Gastrocnemius medialis (tissue), 4 donors: ENCODE data around the gene TBC1D22B. TPM values are rescaled to one million over a fixed set of nuclear protein-coding genes. Genes with fewer than 3 reads are reported as not detected.

Experiments used
- ATAC-seq, 2 donors: fragments of 150-250 bp; one replicate each; pipeline ENCODE4 v1.9.1; 2016
- DNase-seq, 2 donors: peaks; one replicate each; pipeline ENCODE4 v3.0.0-alpha.2; 2019
- H3K27ac ChIP-seq, 4 donors: fragments of 200-600 bp; sonication (generic); 1 replicate in 1 of 4; 2 replicates in 3 of 4; pipeline ENCODE4 v1.5.1; 2016 to 2018; ENCODE audit warnings: mild to moderate bottlenecking in 2 of 4, moderate library complexity in 1 of 4
- H3K27me3 ChIP-seq, 3 donors: fragments of 200-600 bp; sonication (generic) in 2 of 3; 1 replicate in 1 of 3; 2 replicates in 2 of 3; pipeline versions ENCODE4 v1.5.1 to v1.6.0; 2016 to 2019; ENCODE audit warnings: mild to moderate bottlenecking in 1 of 3, moderate library complexity in 1 of 3
- H3K36me3 ChIP-seq, 2 donors: fragments of 200-600 bp; sonication (generic) in 1 of 2; one replicate each; pipeline ENCODE4 v1.5.1; 2017 to 2018
- H3K4me1 ChIP-seq, 2 donors: fragments of 200-600 bp; sonication (generic) in 1 of 2; one replicate each; pipeline ENCODE4 v1.5.1; 2016 to 2017; ENCODE audit warnings: mild to moderate bottlenecking in 2 of 2
- H3K4me3 ChIP-seq, 4 donors: fragments of 200-600 bp; sonication (generic) in 3 of 4; 1 replicate in 1 of 4; 2 replicates in 3 of 4; pipeline ENCODE4 v1.5.1; 2016 to 2019; ENCODE audit warnings: mild to moderate bottlenecking in 2 of 4
- H3K9me3 ChIP-seq, 3 donors: fragments of 200-600 bp; sonication (generic) in 2 of 3; 1 replicate in 1 of 3; 2 replicates in 2 of 3; pipeline ENCODE4 v1.5.1; 2016 to 2019
- POLR2A ChIP-seq, 2 donors: fragments of 450-650 bp; IDR thresholded peaks; one replicate each; pipeline ENCODE4 v1.6.1; 2017; ENCODE audit warnings: antibody characterized with exemption in 2 of 2, mild to moderate bottlenecking in 2 of 2, moderate library complexity in 2 of 2
- in situ Hi-C, 4 donors: fragments of 200-750 bp; cut with MboI; loops; one replicate each; pipeline versions ENCODE4 v1.15.0 to v1.8.0; 2017; ENCODE audit warnings: low sequenced_read_pairs in 4 of 4
- intact Hi-C: fragments of 100-400 bp; cut with DNase I; formaldehyde crosslinking; loops from one replicate; pipeline ENCODE4 v1.15.1; 2023; ENCODE audit warnings: low total_unique reads
- total RNA-seq, 4 donors: library from RNA; depleted of rRNA; stranded (reverse); fragments of >200 nt; gene quantifications; one replicate each; pipeline versions ENCODE4 v1.1.0 to v1.2.3, GENCODE V29; 2016
- TF ChIP-seq, protein P1 (sequence below), 5 experiments: fragments of 450-650 bp in 3 of 5; fragments of 200-600 bp in 2 of 5; sonication (generic) in 2 of 5; IDR thresholded peaks in 4 of 5; conservative IDR thresholded peaks in 1 of 5; 1 replicate in 4 of 5; 2 replicates in 1 of 5; pipeline ENCODE4 v1.5.1; 2016 to 2019; ENCODE audit warnings: antibody characterized with exemption in 5 of 5, mild to moderate bottlenecking in 3 of 5, moderate library complexity in 3 of 5

The TBC1D22B gene
- total RNA-seq, 4 donors from 2014 or later: 6.3 to 12.3 (median 7.7) TPM

- Histone ChIP-seq H3K9me3 (no peaks in the 10 kb centered on the region), H3K27me3 (no peaks in the 10 kb centered on the region), H3K27ac (peak overlapping the region; percentile 87 to 94 (median 92)), H3K36me3 (no peaks in the 10 kb centered on the region), H3K4me1 (peaks cover 20 to 32% of the 10 kb centered on the region in 2 donors), H3K4me3 (peak overlapping the region; percentile 81 to 98 (median 86))
- TF ChIP-seq, protein P1, sequence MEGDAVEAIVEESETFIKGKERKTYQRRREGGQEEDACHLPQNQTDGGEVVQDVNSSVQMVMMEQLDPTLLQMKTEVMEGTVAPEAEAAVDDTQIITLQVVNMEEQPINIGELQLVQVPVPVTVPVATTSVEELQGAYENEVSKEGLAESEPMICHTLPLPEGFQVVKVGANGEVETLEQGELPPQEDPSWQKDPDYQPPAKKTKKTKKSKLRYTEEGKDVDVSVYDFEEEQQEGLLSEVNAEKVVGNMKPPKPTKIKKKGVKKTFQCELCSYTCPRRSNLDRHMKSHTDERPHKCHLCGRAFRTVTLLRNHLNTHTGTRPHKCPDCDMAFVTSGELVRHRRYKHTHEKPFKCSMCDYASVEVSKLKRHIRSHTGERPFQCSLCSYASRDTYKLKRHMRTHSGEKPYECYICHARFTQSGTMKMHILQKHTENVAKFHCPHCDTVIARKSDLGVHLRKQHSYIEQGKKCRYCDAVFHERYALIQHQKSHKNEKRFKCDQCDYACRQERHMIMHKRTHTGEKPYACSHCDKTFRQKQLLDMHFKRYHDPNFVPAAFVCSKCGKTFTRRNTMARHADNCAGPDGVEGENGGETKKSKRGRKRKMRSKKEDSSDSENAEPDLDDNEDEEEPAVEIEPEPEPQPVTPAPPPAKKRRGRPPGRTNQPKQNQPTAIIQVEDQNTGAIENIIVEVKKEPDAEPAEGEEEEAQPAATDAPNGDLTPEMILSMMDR (IDR thresholded peaks at IDR 0.05 in 4 of 5, conservative IDR thresholded peaks at IDR 0.05 in 1 of 5): no peak
- no peak for TF ChIP-seq POLR2A (IDR thresholded peaks at IDR 0.05)
- DNase-seq: no peak
- ATAC-seq: peak; percentile 21 to 43
- in situ Hi-C loops: no loop called here
- intact Hi-C loops: no loop called here
Measured at GRCh38 chr6:37256692-37257319, 766 bp upstream of the TBC1D22B start.

GRCh38 chr6:37257320-37257633, 295 bp upstream of the TBC1D22B start:
- in situ Hi-C loops: no loop called here
- peaks cover 23 to 35% of the 10 kb centered on the region in 2 donors for H3K4me1 ChIP-seq
- H3K4me3 ChIP-seq: peak overlapping the region; percentile 81 to 98 (median 86)
- no peaks in the 10 kb centered on the region for H3K27me3 ChIP-seq
- H3K27ac ChIP-seq: peak overlapping the region; percentile 87 to 94 (median 92)
- TF ChIP-seq POLR2A (IDR thresholded peaks at IDR 0.05): no peak
- TF ChIP-seq, protein P1 (IDR thresholded peaks at IDR 0.05 in 4 of 5, conservative IDR thresholded peaks at IDR 0.05 in 1 of 5): no peak
- H3K9me3 ChIP-seq: no peaks in the 10 kb centered on the region
- intact Hi-C loops: no loop called here
- H3K36me3 ChIP-seq: no peaks in the 10 kb centered on the region
- ATAC-seq: no peak
- no peak for DNase-seq

DNA sequence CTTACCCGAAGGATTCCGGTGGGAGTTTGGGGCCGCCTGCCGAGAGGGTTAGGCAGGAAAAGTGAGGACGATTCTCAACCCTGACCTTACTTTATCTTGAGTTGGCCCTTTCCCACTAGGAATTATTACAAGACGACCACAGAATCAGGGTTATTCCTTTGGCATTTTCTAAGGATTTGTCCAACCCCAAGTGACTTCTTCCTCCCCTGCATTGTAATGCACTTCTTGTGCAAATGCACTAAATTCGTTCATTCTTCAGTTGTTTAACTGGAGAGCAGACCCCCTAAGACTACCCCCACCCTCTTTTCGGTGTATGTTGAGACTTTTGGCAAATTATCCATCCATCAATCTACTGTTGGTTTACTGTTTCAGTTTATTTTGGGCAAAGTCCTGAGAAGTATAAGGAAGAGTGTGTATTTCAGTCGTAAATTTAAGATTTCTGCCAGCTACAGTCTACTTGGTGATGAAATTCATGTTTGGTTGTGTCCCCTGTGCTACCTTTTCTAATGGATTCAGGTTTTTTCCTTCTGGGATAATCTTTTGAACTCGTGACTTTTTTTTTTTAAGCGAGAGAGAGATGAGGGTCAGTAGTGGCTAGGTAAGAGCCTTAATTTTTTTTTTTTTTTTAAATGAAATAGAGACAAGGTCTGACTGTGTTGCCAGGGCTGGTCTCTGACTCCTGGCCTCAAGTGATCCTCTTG, 983 bp downstream of the TBC1D22B start:
- peak overlapping the region; percentile 87 to 94 (median 92) for H3K27ac ChIP-seq
- H3K4me3 ChIP-seq: peak overlapping the region; percentile 81 to 98 (median 86)
- H3K4me1 ChIP-seq: peaks cover 36 to 46% of the 10 kb centered on the region in 2 donors
- intact Hi-C loops (no loop called here), in situ Hi-C loops (no loop called here)
- ATAC-seq (peak; percentile 4 to 7), DNase-seq (no peak)
- no peaks in the 10 kb centered on the region for H3K27me3 ChIP-seq
- H3K9me3 ChIP-seq: no peaks in the 10 kb centered on the region
- TF ChIP-seq, protein P1 (IDR thresholded peaks at IDR 0.05 in 4 of 5, conservative IDR thresholded peaks at IDR 0.05 in 1 of 5): no peak
- TF ChIP-seq POLR2A (IDR thresholded peaks at IDR 0.05): no peak
- H3K36me3 ChIP-seq: no peaks in the 10 kb centered on the region

GRCh38 chr6:37259191-37259590, 1.6 kb downstream of the TBC1D22B start:
- ATAC-seq: no peak
- intact Hi-C loops (no loop called here), in situ Hi-C loops (no loop called here)
- H3K27ac ChIP-seq: peak overlapping the region in 3 of 4 donors; percentile 89 to 94 (median 94)
- TF ChIP-seq POLR2A (IDR thresholded peaks at IDR 0.05): no peak
- TF ChIP-seq, protein P1 (IDR thresholded peaks at IDR 0.05 in 4 of 5, conservative IDR thresholded peaks at IDR 0.05 in 1 of 5): no peak
- H3K27me3 ChIP-seq: no peaks in the 10 kb centered on the region
- no peaks in the 10 kb centered on the region for H3K9me3 ChIP-seq
- H3K36me3 ChIP-seq: no peaks in the 10 kb centered on the region
- DNase-seq: no peak
- H3K4me3 ChIP-seq: peak overlapping the region in 2 of 4 donors; percentile 83 to 90
- peaks cover 42 to 52% of the 10 kb centered on the region in 2 donors for H3K4me1 ChIP-seq
